H7 (cell line): ENCODE measurements around the gene RHBDL2. TPM values are rescaled to one million over a fixed set of nuclear protein-coding genes. Genes with fewer than 3 reads are reported as not detected.
A peak's percentile ranks its signal among the peaks of the same experiment; 100 is the strongest.
"Not testable (repeated sequence)": the region's sequence is repeated elsewhere in the genome, so short reads cannot be mapped to it uniquely, and the experiment has no call there.

ENCODE experiments used
- DNase-seq: peaks from one replicate; pipeline ENCODE4 v3.0.0; 2012
- H3K27me3 ChIP-seq: 2 replicates; pipeline ENCODE4 v1.6.0; 2011; ENCODE audit warnings: mild to moderate bottlenecking, low read length; ENCODE audit not compliant: control insufficient read depth, insufficient read depth
- H3K36me3 ChIP-seq: replicated peaks from 2 replicates; pipeline ENCODE4 v1.5.1; 2011; ENCODE audit warnings: low read length; ENCODE audit not compliant: control insufficient read depth, insufficient read depth
- H3K4me3 ChIP-seq: 2 replicates; pipeline ENCODE4 v1.5.1; 2011; ENCODE audit warnings: low read depth, mild to moderate bottlenecking, control low read depth, low read length, moderate library complexity; ENCODE audit not compliant: insufficient read depth
- total RNA-seq: library from RNA; depleted of rRNA; stranded (reverse); fragments of >200 nt; shearing (Covaris generic); gene quantifications from 2 replicates; pipeline ENCODE4 v1.2.3, GENCODE V29; 2014

RHBDL2 gene
- total RNA-seq, 1 experiment from 2014 or later, result 0.03 TPM

DNA sequence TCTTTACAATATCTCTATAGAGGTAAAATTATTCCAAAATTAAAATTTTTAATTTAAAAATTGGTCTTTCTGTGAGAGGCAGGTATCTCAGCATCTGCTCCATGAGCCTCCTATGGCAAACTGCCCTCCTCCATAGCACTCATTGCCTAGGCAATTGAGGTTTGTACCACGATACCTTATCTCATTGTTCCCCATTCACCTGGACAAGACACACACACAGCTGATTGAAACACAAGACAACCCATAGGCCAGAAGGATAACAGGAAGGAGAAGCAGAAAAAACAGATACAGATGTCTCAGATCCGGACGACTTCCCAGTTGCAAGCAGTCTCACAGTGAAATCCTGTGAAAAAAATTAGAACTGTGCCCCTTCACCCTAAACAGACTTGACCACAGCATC, 24.3 kb downstream of the RHBDL2 start:
- Histone ChIP-seq H3K4me3 (no peak overlapping the region), H3K36me3 (no peaks in the 10 kb centered on the region), H3K27me3 (no peaks in the 10 kb centered on the region; the same call in 1 of the 2 replicates)
- DNase-seq, result no peak

GRCh38 chr1:38915352-38915948, 26.2 kb downstream of the RHBDL2 start:
- no peak for DNase-seq
- Histone ChIP-seq H3K4me3 (no peak overlapping the region), H3K36me3 (no peaks in the 10 kb centered on the region), H3K27me3 (no peaks in the 10 kb centered on the region; the same call in 1 of the 2 replicates)

DNA sequence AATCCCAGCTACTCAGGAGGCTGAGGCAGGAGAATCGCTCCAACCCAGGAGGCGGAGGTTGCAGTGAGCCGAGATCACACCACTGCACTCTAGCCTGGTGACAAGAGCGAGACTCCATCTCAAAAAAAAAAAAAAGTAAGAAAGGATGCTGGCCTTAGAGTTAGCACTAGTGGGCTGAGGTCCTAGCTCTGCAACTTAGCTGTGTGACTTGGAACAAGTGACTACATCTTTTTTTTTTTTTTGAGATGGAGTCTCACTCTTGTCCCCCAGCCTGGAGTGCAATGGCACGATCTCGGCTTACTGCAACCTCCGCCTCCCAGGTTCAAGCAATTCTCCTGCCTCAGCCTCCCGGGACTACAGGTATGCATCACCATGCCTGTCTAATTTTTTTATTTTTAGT, 26.7 kb downstream of the RHBDL2 start:
- H3K36me3 ChIP-seq, DNase-seq, H3K4me3 ChIP-seq, H3K27me3 ChIP-seq: not testable (repeated sequence)

DNA sequence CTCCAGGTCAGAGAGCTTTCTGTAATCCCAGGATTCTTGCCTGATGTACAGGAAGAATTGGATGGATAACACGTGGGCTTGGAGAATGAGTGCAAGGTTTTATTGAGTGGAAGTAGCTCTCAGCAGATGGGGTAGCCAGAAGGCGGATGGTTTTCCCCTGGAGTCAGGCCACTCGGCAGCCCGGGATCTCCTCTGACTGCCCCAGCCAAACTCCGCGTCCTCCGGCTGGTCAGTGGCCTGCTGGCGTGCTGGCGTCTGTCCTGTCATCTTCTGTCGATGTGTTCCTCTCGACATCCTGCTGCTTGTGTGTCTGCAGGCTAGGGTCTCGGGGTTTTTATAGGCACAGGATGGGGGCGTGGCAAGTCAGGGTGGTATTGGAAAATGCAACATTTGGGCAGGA, 32.8 kb downstream of the RHBDL2 start:
- DNase-seq, result no peak
- H3K27me3 ChIP-seq, result no peaks in the 10 kb centered on the region
- no peak overlapping the region for H3K4me3 ChIP-seq
- no peaks in the 10 kb centered on the region for H3K36me3 ChIP-seq

GRCh38 chr1:38905985-38906384, 35.6 kb downstream of the RHBDL2 start:
- no peaks in the 10 kb centered on the region for H3K27me3 ChIP-seq
- no peak overlapping the region for H3K4me3 ChIP-seq
- DNase-seq, result no peak
- no peaks in the 10 kb centered on the region for H3K36me3 ChIP-seq

DNA sequence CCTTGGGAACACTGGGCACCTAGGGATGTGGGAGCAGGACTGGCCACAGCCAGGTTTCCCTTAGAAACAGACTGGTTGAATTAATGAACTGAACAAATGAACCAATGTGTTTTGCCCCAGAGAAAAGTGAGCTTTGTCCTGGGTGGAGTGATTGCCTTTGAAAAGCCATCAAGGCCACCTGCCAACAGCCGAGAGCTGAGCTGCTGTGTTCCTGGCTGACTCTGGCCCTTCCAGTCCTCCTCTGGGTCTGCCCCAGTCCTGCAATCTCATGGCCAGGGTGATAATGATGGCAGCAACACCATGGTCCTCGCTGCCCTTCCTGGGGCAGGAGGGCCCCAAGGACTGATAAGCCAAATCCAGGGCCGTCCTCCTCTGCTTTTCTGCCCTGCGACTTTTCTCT, 42.1 kb downstream of the RHBDL2 start:
- Histone ChIP-seq H3K36me3 (no peaks in the 10 kb centered on the region), H3K27me3 (no peaks in the 10 kb centered on the region), H3K4me3 (no peak overlapping the region)
- no peak for DNase-seq

- no peaks in the 10 kb centered on the region for H3K27me3 ChIP-seq
- no peak overlapping the region for H3K4me3 ChIP-seq
- DNase-seq, result no peak
- no peaks in the 10 kb centered on the region for H3K36me3 ChIP-seq
Measured at GRCh38 chr1:38898653-38899230, 42.9 kb downstream of the RHBDL2 start.

GRCh38 chr1:38896169-38896568, 45.5 kb downstream of the RHBDL2 start:
- Histone ChIP-seq H3K4me3 (no peak overlapping the region), H3K36me3 (no peaks in the 10 kb centered on the region)
- no peak for DNase-seq

GRCh38 chr1:38892976-38893375, 48.7 kb downstream of the RHBDL2 start:
- H3K4me3 ChIP-seq, result no peak overlapping the region
- no peaks in the 10 kb centered on the region for H3K36me3 ChIP-seq
- DNase-seq, result no peak

More at GRCh38 chr1:38896169-38896568, 45.5 kb downstream of the RHBDL2 start:
- no peaks in the 10 kb centered on the region for H3K27me3 ChIP-seq

GRCh38 chr1:38891753-38892152, 49.9 kb downstream of the RHBDL2 start:
- DNase-seq, result peak; percentile 85
- Histone ChIP-seq H3K4me3 (no peak overlapping the region), H3K27me3 (no peaks in the 10 kb centered on the region), H3K36me3 (no peaks in the 10 kb centered on the region)

More at GRCh38 chr1:38892976-38893375, 48.7 kb downstream of the RHBDL2 start:
- no peaks in the 10 kb centered on the region for H3K27me3 ChIP-seq

- no peaks in the 10 kb centered on the region for H3K36me3 ChIP-seq
- H3K4me3 ChIP-seq, result no peak overlapping the region
- DNase-seq, result no peak
- peaks cover 1% of the 10 kb centered on the region; the same call in 1 of the 2 replicates for H3K27me3 ChIP-seq
Measured at GRCh38 chr1:38889589-38889988, 52.0 kb downstream of the RHBDL2 start.

DNA sequence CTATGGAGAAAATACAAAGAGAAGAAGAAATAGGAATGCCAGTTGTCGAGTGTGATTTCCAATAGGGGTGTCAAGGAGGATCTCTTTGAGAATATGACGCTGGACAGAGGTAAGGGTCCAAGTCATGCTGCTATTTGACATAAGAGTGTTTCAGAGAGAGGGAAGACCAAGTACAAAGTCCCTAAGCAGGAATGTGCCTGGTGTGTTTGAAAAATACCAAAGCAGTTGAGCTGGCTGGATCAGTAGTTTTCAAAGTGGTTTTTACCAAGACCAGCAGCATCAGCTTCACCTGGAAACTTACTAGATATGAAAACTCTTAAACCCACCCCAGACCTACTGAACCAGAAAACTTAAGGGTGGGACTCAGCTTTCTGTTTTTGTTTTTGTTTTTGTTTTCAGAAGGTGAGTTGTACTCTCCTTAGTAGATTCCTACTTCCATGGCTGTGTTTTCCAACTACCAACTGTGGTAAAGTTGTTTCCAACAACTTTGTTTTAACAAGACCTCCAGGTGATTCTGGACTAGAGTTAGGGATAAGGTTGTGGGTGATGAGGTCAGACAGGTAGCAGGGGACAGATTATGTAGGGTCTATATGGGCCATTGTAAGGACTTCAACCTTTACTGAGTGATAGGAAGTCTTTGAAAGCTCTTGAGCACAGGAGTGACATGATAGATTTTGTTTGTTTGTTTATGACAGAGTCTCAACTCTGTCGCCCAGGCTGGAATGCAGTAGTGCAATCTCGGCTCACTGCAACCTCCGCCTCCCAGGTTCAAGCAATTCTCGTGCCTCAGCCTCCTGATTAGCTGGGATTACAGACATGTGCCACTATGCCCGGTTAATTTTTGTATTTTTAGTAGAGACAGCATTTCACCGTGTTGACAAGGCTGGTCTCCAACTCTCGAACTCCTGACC, 53.0 kb downstream of the RHBDL2 start:
- no peaks in the 10 kb centered on the region for H3K36me3 ChIP-seq
- DNase-seq, result no peak
- H3K27me3 ChIP-seq, result peaks cover 1% of the 10 kb centered on the region; the same call in 1 of the 2 replicates
- no peak overlapping the region for H3K4me3 ChIP-seq

DNA sequence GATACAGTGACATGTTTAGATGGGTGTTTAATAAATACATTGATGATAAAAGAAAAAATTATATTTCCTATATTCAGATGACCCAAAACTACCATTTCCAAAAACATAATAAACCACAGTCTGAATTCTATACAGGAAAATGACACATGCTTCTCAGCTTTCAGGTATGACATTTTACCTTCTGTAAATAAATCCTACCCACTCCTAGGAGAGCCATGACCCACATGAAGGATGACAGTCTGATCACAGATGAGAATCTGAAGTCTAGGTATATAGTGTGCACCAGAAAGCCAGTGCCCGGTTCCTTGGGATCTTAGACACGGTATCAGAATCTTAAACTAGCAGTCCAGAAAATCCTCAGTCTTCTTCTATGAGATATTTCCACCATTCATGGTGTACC, 56.5 kb downstream of the RHBDL2 start:
- Histone ChIP-seq H3K4me3 (no peak overlapping the region), H3K27me3 (peaks cover 1% of the 10 kb centered on the region; the same call in 1 of the 2 replicates), H3K36me3 (no peaks in the 10 kb centered on the region)
- no peak for DNase-seq

DNA sequence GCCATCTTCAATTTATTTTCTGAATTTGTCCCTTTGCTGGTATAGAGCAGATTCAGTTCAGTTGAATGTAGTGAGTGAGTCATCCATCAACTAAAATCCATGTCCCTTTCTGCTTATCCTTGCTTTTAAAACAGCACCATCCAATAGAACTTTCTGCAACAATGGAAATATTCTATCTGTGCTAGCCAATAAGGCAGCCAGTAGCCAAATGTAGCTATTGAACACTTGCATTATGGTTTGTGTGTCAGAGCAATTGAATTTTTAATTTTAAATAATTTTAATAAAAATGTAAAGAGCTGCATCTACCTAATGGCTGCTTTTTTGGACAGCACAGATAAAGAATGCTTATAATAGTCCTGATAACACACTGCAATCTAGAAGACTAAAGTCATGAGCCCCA, 60.1 kb downstream of the RHBDL2 start, which contains the start of gene GJA9:
Gene GJA9 (minus strand): TSS at position 101 of the 400 bp plus-strand sequence. CDS start 5,489 bp downstream, outside the sequence.
- DNase-seq, result no peak

More for the DNA sequence above, 60.1 kb downstream of the RHBDL2 start, which contains the start of gene GJA9:
- Histone ChIP-seq H3K27me3 (no peaks in the 10 kb centered on the region; the same call in 1 of the 2 replicates), H3K4me3 (no peak within 1 kb of the TSS), H3K36me3 (no peaks in the 10 kb centered on the region)
